IMR-90 (cell line): ENCODE results near the gene TEKT5. TPM values are rescaled to one million over a fixed set of nuclear protein-coding genes. Genes with fewer than 3 reads are reported as not detected.

Experiments
- ATAC-seq: fragments of 200-7000 bp; cut with Tn5 transposase; 2 replicates; pipeline ENCODE4 v1.9.1; 2020; ENCODE audit warnings: low read depth, mild to moderate bottlenecking, moderate library complexity
- BruUV-seq: library from RNA; stranded (reverse); fragments of 400-500 nt; replicated peaks from 2 replicates; lab custom pipeline; 2021; lab: Mats Ljungman, UMichigan
- CTCF ChIA-PET: fragments of 300-600 bp; formaldehyde crosslinking; extraction: SDS; loops from one replicate; lab custom pipeline; 2021; ENCODE audit warnings: antibody characterized with exemption; lab: Yijun Ruan, JAX
- POLR2A ChIA-PET: fragments of 300-600 bp; sonication (Branson Sonifier 250); formaldehyde crosslinking; loops from one replicate; lab custom pipeline; 2022; ENCODE audit warnings: antibody characterized with exemption; ENCODE audit not compliant: unreplicated experiment; lab: Charles Lee
- DNase-seq: peaks from one replicate; pipeline ENCODE4 v3.0.0; 2013
- H2AFZ ChIP-seq: replicated peaks from 2 replicates; pipeline ENCODE3; 2013; ENCODE audit warnings: low read length, mild to moderate bottlenecking; ENCODE audit not compliant: poor library complexity
- H2AK5ac ChIP-seq: 2 replicates; pipeline ENCODE4 v1.6.1; 2013; ENCODE audit warnings: low read depth, low read length, inconsistent platforms
- H2AK9ac ChIP-seq: replicated peaks from 2 replicates; pipeline ENCODE3; 2013; ENCODE audit warnings: mild to moderate bottlenecking, low read depth, low read length, moderate library complexity; ENCODE audit not compliant: poor library complexity
- H2BK120ac ChIP-seq: 2 replicates; pipeline ENCODE4 v1.6.1; 2013; ENCODE audit warnings: low read depth, low read length, inconsistent platforms
- H2BK15ac ChIP-seq: 3 replicates; pipeline ENCODE4 v1.6.1; 2013; ENCODE audit warnings: low read depth, low read length, inconsistent platforms
- H2BK20ac ChIP-seq: 2 replicates; pipeline ENCODE4 v1.6.1; 2013; ENCODE audit warnings: low read depth, mild to moderate bottlenecking, inconsistent platforms, low read length, moderate library complexity
- H2BK5ac ChIP-seq: 2 replicates; pipeline ENCODE4 v1.6.1; 2013; ENCODE audit warnings: mild to moderate bottlenecking, low read depth, low read length, inconsistent platforms; ENCODE audit not compliant: poor library complexity, severe bottlenecking
- H3K14ac ChIP-seq: replicated peaks from 2 replicates; pipeline ENCODE4 v1.6.1; 2013; ENCODE audit warnings: low read depth, low read length, inconsistent platforms
- H3K18ac ChIP-seq: 2 replicates; pipeline ENCODE4 v1.6.1; 2013; ENCODE audit warnings: low read depth, low read length, control low read depth
- H3K23ac ChIP-seq: 2 replicates; pipeline ENCODE4 v1.6.1; 2013; ENCODE audit warnings: low read depth, low read length, inconsistent platforms
- H3K27ac ChIP-seq: 2 replicates; pipeline ENCODE4 v1.5.1; 2013; ENCODE audit warnings: mild to moderate bottlenecking, control low read depth, low read length; ENCODE audit not compliant: insufficient read depth
- H3K27me3 ChIP-seq: 2 replicates; pipeline ENCODE4 v1.6.1; 2013; ENCODE audit warnings: low read length; ENCODE audit not compliant: control insufficient read depth, insufficient read depth
- H3K36me3 ChIP-seq: 2 replicates; pipeline ENCODE4 v1.6.1; 2013; ENCODE audit warnings: low read length, mixed read lengths; ENCODE audit not compliant: control insufficient read depth, insufficient read depth
- H3K4ac ChIP-seq: 2 replicates; pipeline ENCODE4 v1.6.1; 2013; ENCODE audit warnings: low read depth, low read length, inconsistent platforms
- H3K4me1 ChIP-seq: 2 replicates; pipeline ENCODE4 v1.6.1; 2013; ENCODE audit warnings: low read length, mixed read lengths; ENCODE audit not compliant: control insufficient read depth, insufficient read depth
- H3K4me2 ChIP-seq: 2 replicates; pipeline ENCODE4 v1.6.1; 2013; ENCODE audit warnings: low read depth, mild to moderate bottlenecking, control low read depth, low read length, moderate library complexity
- H3K4me3 ChIP-seq: 2 replicates; pipeline ENCODE4 v1.5.1; 2013; ENCODE audit warnings: low read depth, mild to moderate bottlenecking, control low read depth, low read length, moderate library complexity; ENCODE audit not compliant: insufficient read depth
- H3K56ac ChIP-seq: 2 replicates; pipeline ENCODE4 v1.6.1; 2013; ENCODE audit warnings: low read length, inconsistent platforms; ENCODE audit not compliant: insufficient read depth; ENCODE audit errors: extremely low read depth
- H3K79me1 ChIP-seq, 2 experiments: 2 replicates each; pipeline ENCODE4 v1.6.1; 2013; ENCODE audit warnings: low read length in 2 of 2, inconsistent platforms in 1 of 2, low read depth in 1 of 2
- H3K9ac ChIP-seq: 2 replicates; pipeline ENCODE4 v1.6.1; 2013; ENCODE audit warnings: low read depth, low read length, control low read depth
- H3K9me1 ChIP-seq: 2 replicates; pipeline ENCODE4 v1.6.1; 2013; ENCODE audit warnings: low read length, inconsistent platforms; ENCODE audit not compliant: insufficient read depth
- H3K9me3 ChIP-seq: 2 replicates; pipeline ENCODE4 v1.6.1; 2013; ENCODE audit warnings: low read length; ENCODE audit not compliant: control insufficient read depth, insufficient read depth
- H4K20me1 ChIP-seq: 2 replicates; pipeline ENCODE4 v1.6.1; 2013; ENCODE audit warnings: low read length, inconsistent platforms; ENCODE audit not compliant: insufficient read depth
- H4K5ac ChIP-seq: 2 replicates; pipeline ENCODE4 v1.6.1; 2013; ENCODE audit warnings: mild to moderate bottlenecking, low read depth, low read length, control low read depth
- H4K8ac ChIP-seq, 2 experiments: 2 replicates each; pipeline ENCODE4 v1.6.1; 2013; ENCODE audit warnings: low read depth in 2 of 2, low read length in 2 of 2, control low read depth in 1 of 2, inconsistent platforms in 1 of 2
- H4K91ac ChIP-seq: 2 replicates; pipeline ENCODE4 v1.6.1; 2013; ENCODE audit warnings: low read depth, low read length, inconsistent platforms; ENCODE audit not compliant: insufficient read depth
- BHLHE40 ChIP-seq: fragments of 150-350 bp; IDR thresholded peaks from 2 replicates; pipeline ENCODE4 v1.6.1; 2016; ENCODE audit warnings: mild to moderate bottlenecking, low read depth, low read length
- CEBPB ChIP-seq: IDR thresholded peaks from 2 replicates; pipeline ENCODE4 v1.6.1; 2012; ENCODE audit warnings: low read depth, low read length, improper control_type of control experiment
- FOS ChIP-seq: fragments of 150-350 bp; IDR thresholded peaks from 2 replicates; pipeline ENCODE4 v1.6.1; 2016; ENCODE audit warnings: low read depth, low read length
- MXI1 ChIP-seq: IDR thresholded peaks from 2 replicates; pipeline ENCODE4 v1.6.1; 2012; ENCODE audit warnings: low read depth, mild to moderate bottlenecking, low read length, moderate library complexity, borderline replicate concordance
- NFE2L2 ChIP-seq: fragments of 150-350 bp; IDR thresholded peaks from 2 replicates; pipeline ENCODE4 v1.6.1; 2016; ENCODE audit warnings: low read depth, mild to moderate bottlenecking, low read length
- POLR2A ChIP-seq: IDR thresholded peaks from 2 replicates; pipeline ENCODE4 v1.6.1; 2012; ENCODE audit warnings: mild to moderate bottlenecking, low read depth, low read length
- RAD21 ChIP-seq: IDR thresholded peaks from 2 replicates; pipeline ENCODE4 v1.6.1; 2012; ENCODE audit warnings: low read length, improper control_type of control experiment
- RCOR1 ChIP-seq: IDR thresholded peaks from 2 replicates; pipeline ENCODE4 v1.6.1; 2012; ENCODE audit warnings: mild to moderate bottlenecking, low read length, improper control_type of control experiment; ENCODE audit not compliant: insufficient replicate concordance
- USF2 ChIP-seq: fragments of 150-350 bp; IDR thresholded peaks from 2 replicates; pipeline ENCODE4 v1.6.1; 2017; ENCODE audit warnings: mild to moderate bottlenecking, antibody characterized with exemption, low read length, low read depth
- WGBS, 2 experiments: methylation state at CpG; one replicate each; pipeline versions ENCODE4 v1.1.5 to v1.1.7; 2013; ENCODE audit warnings: missing lambda C conversion rate in 2 of 2; ENCODE audit not compliant: insufficient read length in 1 of 2; ENCODE audit errors: extremely low coverage in 2 of 2; 5-methylcytosine and 5-hydroxymethylcytosine counted together
- dilution Hi-C: fragments of 300-500 bp; cut with HindIII; formaldehyde crosslinking; loops from one replicate; pipeline ENCODE4 v1.14.3; 2018; ENCODE audit warnings: low sequenced_read_pairs; ENCODE audit not compliant: unreplicated experiment
- in situ Hi-C: fragments of 300-500 bp; cut with MboI; formaldehyde crosslinking; loops from 3 replicates; pipeline ENCODE4 v1.14.3; 2019; ENCODE audit warnings: low sequenced_read_pairs, inconsistent platforms, mixed read lengths
- intact Hi-C: fragments of 100-400 bp; cut with micrococcal nuclease; formaldehyde crosslinking; loops from 2 replicates; pipeline ENCODE4 v1.10.0; 2022
- polyA plus RNA-seq, 3 experiments: library from polyadenylated mRNA; depleted of rRNA; stranded (reverse); fragments of >200 nt; gene quantifications; 2 replicates each; pipeline ENCODE4 v1.2.3, GENCODE V29; 2012; ENCODE audit warnings: low replicate concordance in 1 of 3
- total RNA-seq: library from RNA; depleted of rRNA; stranded (reverse); fragments of >200 nt; gene quantifications from 2 replicates; pipeline ENCODE4 v1.2.3, GENCODE V29; 2012

The TEKT5 gene
- total and polyA plus RNA-seq, 2 of the 4 experiments (the other 2 are of a cell fraction): 0.17 TPM; not detected in 1

GRCh38 chr16:10609402-10609774 lies 85.3 kb downstream of the TEKT5 start:
- no peak overlapping the region for H3K56ac ChIP-seq
- in situ Hi-C loops (no loop called here), intact Hi-C loops (no loop called here), dilution Hi-C loops (no loop called here)
- H4K91ac ChIP-seq: peak overlapping the region; percentile 54; the same call in 1 of the 2 replicates
- peak overlapping the region in 1 of 2 experiments; percentile 77; a peak in 2 of 4 replicates for H4K8ac ChIP-seq
- H4K5ac ChIP-seq: peak overlapping the region; percentile 48; the same call in 1 of the 2 replicates
- peak overlapping the region; percentile 62 for H3K4me2 ChIP-seq
- peak overlapping the region; percentile 79; the same call in 1 of the 2 replicates for H2BK20ac ChIP-seq
- H3K23ac ChIP-seq: no peak overlapping the region
- no peaks in the 10 kb centered on the region for H4K20me1 ChIP-seq
- no CpG with 5 or more reads among the region's 7 CpGs for WGBS, 2 experiments
- peaks cover 7% of the 10 kb centered on the region for H3K4me1 ChIP-seq
- H3K4ac ChIP-seq: peak overlapping the region; percentile 62
- H3K4me3 ChIP-seq: no peak overlapping the region
- TF ChIP-seq RCOR1: no peak
- TF ChIP-seq MXI1: no peak
- TF ChIP-seq FOS: peak; percentile 42; the same call in 1 of the 2 replicates
- TF ChIP-seq RAD21: no peak
- TF ChIP-seq CEBPB: peak; percentile 14; the same call in 1 of the 2 replicates
- no peak for TF ChIP-seq POLR2A
- peak; percentile 64; the same call in 1 of the 2 replicates for TF ChIP-seq USF2
- TF ChIP-seq NFE2L2: no peak
- peak; percentile 78 for TF ChIP-seq BHLHE40
- H2BK5ac ChIP-seq: peak overlapping the region; percentile 57
- no peaks in the 10 kb centered on the region for H3K9me3 ChIP-seq
- POLR2A ChIA-PET: interaction anchor here (0.5 to 1.1 kb wide), 2 partner anchors 29 to 52 kb away, joined by 3 to 4 read pairs; partner anchors contain the start of gene EMP2
- no peak overlapping the region for H2AK9ac ChIP-seq
- peak overlapping the region; percentile 68 for H2BK120ac ChIP-seq
- peak; percentile 98 for ATAC-seq
- H3K18ac ChIP-seq: peak overlapping the region; percentile 80
- peak overlapping the region; percentile 71 for H3K27ac ChIP-seq
- no peak overlapping the region for H2BK15ac ChIP-seq
- DNase-seq: peak; percentile 89
- H3K27me3 ChIP-seq: no peaks in the 10 kb centered on the region; the same call in 1 of the 2 replicates
- no peak overlapping the region for H3K14ac ChIP-seq
- peak overlapping the region; percentile 74 for H2AFZ ChIP-seq
- CTCF ChIA-PET: interaction anchor here (0.6 kb wide), 1 partner anchor 13 kb away, joined by 7 read pairs; no protein-coding TSS in a partner anchor
- no peak overlapping the region for H3K9ac ChIP-seq
- no peaks in the 10 kb centered on the region for H3K79me1 ChIP-seq
- no peaks in the 10 kb centered on the region for H3K9me1 ChIP-seq
- H2AK5ac ChIP-seq: no peak overlapping the region
- BruUV-seq: no TSS peak
- H3K36me3 ChIP-seq: no peaks in the 10 kb centered on the region
